Suppressor macrophage treated with lipopolysaccharide for 4 hours (primary cell): ENCODE results near the gene CFAP251.
"Not testable (repeated sequence)": the region's sequence is repeated elsewhere in the genome, so short reads cannot be mapped to it uniquely, and the experiment has no call there.

Experiments
- DNase-seq: peaks from one replicate; pipeline ENCODE4 v3.0.0-alpha.2; 2020

Gene CFAP251

DNA sequence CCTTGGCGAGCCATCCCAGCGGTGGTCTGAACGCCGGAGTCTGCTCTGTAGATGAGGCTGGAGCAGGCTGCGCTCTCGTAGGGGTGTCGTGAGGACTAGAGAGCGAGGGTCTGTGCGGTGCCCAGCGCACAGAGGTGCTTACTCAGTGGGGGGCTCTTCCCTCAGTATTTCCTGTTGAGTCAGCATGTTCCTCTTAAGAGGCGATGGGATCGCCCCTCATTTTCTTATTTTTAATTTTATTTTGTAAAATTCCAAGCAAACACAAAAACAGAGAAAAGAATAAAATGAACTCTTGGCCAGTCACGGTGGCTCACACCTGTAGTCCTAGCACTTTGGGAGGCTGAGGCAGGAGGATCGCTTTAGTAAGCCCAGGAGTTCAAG, 62.5 kb downstream of the CFAP251 start:
- DNase-seq = no peak

- no peak for DNase-seq
Measured at GRCh38 chr12:121981456-121981855, 63.1 kb downstream of the CFAP251 start.

- no peak for DNase-seq
Measured at GRCh38 chr12:121982950-121983349, 64.6 kb downstream of the CFAP251 start.

- DNase-seq = peak; percentile 60
Measured at GRCh38 chr12:121983536-121984210, 65.3 kb downstream of the CFAP251 start.

- DNase-seq = peak; percentile 28
Measured at GRCh38 chr12:121986489-121987245, 68.3 kb downstream of the CFAP251 start.

DNA sequence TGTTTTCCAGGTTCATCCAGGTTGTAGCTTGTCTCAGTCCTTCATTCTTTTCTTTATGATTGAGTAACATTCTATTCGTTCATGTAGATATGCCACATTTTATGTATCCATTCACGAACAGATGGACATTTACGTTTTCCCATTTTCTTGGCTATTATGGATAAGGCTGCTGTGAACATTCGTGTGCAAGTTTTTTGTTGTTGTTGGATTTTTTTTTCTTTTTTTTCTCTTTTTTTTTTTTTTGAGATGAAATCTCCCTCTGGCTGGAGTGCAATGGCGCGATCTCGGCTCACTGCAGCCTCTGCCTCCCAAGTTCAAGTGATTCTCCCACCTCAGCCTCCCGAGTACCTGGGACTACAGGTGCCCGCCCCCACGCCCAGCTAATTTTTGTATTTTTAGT, 70.1 kb downstream of the CFAP251 start:
- DNase-seq = not testable (repeated sequence)

DNA sequence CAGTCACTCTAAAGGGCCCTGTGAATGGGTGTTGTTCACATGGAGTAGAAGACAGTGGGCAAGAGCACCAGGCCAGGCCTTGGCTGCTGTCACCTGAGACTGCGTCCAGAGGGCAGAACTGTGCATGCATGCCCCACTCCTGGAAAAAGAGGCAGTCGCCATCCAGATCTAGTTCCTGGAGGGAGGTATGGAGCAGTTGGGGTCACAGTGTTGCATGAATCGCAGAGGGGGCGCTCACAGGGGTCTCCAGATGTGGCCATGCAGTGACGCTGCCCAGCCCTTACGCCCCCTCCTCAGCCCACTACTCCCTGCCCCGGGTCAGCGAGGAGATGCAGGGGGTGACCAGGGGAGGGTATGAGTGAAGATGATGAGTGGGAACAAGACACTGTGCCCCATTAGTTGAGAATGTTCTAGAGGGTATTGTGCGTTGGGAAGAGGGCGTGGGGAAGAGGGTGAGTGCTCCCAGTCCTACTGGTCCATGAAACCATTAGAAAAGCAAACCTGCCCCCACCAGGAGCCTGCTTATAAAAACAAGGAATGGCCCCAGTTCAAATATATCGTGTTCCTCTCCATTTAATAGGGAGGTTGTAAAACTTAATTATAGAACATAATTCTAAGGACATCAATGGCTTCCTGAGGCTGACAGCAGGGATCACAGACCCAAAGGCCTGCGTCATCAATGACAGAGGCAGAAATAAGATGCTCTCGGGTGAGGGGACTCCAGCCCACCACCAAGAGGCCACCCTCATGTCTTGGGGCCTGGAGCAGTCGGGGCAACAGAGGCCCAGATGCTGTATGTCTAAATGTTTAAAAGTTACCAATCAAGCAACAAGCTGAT, 71.1 kb downstream of the CFAP251 start:
- no peak for DNase-seq

DNA sequence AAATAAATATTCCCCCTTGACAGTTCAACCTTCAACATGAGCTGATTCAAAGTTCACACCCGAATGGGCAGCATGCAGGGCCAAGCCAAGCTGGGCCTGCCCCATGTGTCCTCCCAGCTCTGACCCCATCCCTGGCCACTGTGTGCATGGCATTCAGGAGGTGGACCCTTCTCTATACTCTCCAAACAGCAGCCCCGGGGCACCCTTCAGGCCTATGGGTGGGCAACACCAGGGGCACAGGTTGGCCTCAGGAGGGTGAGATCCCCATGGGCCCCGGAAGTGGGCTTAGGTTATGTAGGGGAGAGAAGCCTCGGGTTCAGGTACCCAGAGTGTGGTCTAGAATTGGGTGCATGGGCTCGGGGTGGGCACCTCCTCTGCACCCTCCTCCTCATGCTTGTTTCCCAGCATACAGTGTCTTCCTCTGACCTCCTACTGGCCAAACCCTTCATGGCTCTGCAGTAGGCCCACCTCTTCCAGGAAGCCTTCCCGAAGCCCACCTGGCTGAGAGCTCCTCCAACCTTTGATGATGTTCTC, 71.8 kb downstream of the CFAP251 start:
- DNase-seq = no peak

- no peak for DNase-seq
Measured at GRCh38 chr12:121990692-121991603, 72.6 kb downstream of the CFAP251 start.

- DNase-seq = peak; percentile 93
Measured at GRCh38 chr12:121992059-121992879, 73.9 kb downstream of the CFAP251 start.

DNA sequence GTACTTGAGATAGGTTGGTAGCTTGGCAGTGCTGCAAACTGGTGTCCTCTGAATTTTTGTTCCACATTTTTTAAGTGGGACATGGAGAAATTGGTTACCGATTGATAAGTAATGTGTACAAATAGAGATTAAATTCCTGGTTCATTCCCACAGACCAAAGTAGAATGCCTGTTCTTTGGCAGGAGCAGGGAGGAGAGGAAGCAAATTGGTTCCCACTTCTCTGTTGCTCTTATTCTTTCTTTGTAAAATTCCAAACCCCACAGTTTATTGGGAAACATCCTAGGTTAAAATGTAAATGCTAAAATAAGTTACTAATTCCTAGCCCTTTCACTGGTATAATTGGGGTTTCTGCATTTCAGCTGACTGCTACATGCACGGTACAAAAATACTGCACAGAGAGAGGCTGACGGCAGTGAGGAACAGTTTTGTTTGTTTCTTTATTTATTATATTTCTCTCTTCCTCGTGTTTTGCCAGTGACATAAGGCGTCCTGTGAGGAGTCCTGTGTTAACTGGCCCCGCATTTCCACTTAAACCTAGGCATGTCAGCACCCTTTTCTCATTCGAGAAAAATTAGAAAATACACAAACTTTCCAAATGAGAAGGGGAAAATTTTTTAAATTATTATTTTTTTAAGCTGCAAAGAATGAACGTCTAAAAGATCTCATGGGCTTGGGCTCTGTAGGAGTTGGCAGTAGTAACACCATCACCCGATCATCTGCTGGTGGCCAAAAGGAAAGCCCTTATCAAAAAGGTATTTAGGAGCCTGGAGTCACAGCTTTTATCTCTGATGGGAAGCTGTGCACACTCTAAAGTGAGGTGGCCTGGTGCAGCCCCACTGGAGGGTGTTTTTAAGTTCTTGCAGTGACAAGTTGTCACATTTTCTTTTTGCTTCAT, 77.9 kb downstream of the CFAP251 start:
- no peak for DNase-seq

DNA sequence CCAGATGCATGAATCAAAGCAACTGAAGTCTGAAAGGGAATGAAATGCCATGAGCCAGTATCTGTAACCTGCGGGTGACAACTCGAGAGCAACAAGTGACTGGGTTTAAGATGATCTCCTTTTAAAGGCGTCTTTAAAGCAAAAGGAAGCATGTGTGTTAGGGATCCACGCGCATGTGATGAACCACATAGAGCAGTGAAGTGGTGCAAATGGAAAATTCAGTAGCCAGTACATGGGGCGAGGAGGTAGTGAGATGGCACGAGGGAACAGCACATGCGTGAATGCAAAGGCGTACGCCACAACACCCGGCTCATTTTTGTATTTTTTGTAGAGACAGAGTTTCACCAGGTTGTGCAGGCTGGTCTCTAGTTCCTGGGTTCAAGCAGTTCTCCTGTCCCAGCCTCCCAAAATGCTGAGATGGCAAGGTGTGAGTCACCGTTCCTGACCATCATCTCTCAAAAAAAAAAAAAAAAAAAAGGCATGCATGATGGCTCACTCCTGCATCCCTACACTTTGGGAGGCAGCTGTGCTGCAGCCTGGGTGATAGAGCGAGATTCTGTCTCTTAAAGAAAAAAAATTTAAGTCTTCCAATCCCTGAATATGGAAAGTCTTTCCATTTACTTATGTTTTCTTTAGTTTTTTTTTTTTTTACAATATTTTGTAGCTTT, 78.7 kb downstream of the CFAP251 start:
- no peak for DNase-seq

DNA sequence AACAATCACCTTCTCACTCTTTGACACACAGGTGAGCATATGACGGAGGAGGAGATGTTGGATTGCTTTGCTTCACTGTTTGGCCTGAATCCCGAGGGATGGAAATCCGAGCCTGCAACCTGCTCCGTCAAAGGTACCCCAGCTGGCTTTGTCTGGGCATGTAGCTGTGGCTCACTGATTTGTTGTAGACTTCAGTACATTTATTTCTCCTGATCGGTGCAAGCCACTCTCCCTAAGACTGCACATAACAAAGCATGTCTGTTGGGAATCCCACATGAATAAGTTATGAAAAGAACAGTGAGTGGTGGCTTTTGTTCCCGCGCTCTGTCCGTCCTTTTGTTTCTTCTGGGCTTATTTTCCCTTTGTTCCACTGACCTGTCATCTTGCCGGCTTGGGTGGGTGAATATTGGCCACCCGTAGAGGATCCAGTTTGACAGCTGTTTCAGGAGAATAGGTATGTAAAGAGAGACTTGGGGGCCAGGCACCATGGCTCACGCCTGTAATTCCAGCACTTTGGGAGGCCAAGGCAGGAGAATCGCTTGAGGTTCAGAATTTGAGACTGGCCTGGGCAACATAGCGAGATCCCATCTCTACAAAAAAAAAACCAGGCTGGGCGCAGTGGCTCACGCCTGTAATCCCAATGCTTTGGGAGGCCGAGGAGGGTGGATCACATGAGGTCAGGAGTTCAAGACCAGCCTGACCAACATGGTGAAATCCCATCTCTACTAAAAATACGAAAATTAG, 83.2 kb downstream of the CFAP251 start:
- DNase-seq = no peak

DNA sequence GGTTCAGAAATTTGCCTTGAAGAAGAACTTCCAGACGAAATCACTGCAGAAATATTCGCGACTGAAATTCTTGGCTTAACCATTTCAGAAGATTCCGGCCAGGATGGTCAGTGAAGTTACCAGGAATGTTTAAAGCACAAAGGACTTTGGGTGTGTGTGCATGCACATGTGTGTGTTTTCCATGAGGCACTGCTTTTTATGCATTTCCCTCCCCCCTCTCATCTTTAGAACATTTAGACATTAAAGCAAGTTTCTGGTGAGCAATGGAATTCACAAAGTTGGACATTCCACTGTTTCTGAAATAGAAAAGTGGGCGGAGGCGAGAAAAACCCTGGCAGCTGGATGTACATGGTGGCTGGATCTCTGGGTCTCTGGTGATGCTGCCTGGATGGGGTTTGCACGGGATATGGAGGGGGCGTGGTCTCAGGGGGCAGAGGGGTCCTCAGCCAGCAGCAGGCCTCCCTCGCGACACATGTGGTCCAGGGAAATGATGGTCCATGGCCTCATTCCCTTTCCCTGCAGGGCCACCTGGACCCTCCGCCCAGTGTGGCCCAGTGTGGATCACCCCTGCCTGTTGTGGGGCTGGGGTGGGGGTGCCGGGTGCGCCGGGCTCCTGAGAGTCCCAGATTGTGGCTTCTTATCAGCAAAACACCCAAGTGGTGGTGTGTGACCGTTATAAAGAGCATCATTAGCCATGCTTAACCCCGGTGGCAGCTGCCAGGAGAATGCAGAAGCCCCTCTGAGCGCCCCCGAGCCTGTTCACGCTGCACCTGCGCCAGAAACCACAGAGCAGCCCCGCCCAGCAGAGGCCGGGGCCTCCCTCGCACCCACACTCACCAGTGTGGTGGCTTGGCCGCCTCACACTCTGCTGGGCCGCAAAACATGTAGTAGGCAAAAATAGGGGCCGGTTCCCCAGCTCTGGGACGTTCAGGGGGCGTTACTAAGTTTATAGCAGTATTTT, 85.5 kb downstream of the CFAP251 start:
- DNase-seq = no peak

DNA sequence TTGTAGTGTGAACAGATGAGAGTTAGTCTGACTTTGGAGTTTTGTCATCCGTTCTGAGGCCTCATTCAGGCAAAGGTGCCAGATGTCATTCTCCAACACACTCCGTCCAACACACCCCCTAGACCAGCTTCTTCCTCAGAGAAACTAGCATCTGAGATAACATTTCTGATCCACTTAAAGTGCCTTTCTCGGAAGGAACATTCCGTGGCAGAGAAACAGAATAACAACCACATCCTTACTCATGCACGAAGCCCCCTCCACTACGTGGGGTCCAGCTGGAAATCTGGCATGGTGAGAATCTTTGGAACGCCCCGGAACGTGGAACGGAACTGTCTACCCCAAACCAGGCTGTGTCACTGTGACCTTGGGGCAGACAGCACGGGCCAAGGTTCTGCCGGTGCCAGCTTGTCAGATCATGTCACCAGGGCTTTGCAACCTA, 86.3 kb downstream of the CFAP251 start:
- no peak for DNase-seq

DNA sequence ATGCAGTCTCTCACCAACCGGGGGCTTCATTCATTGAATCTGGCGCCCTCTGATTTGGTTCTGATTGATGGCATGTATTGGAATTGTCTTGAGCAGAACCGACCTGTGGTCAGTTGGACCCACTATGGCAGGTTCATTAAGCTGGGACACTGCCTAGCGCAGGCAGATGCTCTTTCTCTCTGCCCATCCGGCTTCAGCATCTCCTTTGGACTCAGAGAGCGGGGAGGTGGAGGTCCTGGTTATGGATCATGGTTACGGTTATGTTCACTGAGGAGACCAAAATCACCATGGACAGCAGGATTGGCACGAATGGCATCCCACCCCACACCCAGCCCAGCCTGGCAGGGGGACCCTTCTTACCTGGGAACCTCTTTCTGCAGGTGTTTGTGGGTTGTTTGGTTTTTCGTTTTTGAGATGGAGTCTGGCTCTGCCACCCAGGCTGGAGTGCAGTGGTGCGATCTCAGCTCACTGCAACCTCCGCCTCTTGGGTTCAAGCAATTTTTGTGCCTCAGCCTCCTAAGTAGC, 86.9 kb downstream of the CFAP251 start:
- DNase-seq = no peak

DNA sequence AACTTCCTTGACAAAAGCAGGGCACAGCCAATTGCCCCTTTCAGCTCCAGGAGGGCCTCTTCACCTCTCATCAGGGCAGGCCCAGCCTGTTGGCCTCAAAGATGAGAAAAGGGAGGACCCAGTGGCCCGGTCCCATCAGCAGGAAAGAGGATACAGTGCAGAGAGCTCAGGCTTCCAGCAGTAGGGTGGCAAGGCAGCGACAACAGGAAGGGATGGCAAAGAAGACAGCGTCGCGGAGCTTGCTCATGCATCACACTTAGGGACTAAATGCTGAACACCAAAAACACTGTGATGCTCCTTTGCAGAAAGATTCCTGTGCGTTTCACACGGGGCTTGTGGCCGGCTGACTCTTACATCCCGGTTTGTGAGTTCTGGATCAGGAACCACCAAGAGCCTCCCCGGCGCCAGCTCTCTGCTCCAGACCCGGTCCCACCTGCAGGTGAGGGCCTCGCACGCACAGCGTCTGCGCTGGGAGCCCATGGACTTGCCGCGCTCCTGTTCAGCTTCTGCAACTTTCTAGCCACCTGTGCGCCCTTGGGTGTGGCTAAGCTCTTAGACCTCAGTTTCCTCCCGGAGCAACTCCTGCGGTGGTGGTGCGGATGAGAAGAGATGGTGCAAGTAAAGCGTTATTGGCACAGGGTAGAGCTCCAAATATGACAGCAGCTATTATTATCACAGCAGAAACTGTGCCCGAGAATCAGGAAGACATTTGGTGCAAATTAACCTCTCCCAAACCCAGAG, 88.0 kb downstream of the CFAP251 start:
- DNase-seq = no peak
